ENCODE measurements around the gene ABL1.

ABL1 gene

DNA sequence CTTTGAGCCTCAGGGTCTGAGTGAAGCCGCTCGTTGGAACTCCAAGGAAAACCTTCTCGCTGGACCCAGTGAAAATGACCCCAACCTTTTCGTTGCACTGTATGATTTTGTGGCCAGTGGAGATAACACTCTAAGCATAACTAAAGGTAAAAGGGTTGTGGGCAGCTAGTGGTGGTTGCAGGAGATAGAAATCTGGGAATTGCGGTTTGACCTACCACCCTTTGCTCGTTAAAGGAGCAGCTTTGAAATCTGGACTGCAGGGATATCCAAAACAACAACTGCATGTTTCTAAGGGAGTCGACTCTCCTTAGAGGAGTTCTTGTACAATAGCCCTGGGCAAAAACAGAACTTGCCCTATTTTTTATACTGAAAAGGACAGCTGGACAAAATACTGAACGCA is 19.0 kb downstream of the ABL1 start:
- DNase-seq, result no peak

DNA sequence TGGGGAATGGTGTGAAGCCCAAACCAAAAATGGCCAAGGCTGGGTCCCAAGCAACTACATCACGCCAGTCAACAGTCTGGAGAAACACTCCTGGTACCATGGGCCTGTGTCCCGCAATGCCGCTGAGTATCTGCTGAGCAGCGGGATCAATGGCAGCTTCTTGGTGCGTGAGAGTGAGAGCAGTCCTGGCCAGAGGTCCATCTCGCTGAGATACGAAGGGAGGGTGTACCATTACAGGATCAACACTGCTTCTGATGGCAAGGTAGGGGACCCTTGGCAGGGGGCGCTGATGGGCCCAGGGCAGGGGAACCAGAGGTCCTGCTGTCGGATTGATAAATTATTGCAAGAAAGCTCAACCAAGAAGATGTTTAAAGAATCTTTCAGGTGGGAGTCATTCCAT is 19.8 kb downstream of the ABL1 start:
- no peak for DNase-seq

DNA sequence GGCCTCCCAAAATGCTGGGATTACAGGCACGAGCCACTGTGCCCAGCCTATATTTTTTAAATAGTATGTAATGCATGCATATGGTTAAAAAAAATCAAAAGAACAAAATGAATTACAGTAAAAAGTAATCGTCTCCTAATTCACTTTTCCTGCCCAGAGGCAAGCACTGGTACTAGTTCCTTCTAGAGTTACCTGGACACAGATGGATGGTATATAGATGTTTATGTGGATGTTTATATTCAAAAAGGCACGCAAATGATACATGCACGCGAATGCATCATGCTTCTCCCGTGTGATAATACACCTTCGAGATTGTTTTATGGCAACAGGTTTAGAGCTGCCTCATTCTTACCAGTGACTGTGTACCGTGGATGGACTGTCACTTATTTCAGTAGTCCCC is 21.4 kb downstream of the ABL1 start:
- no peak for DNase-seq

DNA sequence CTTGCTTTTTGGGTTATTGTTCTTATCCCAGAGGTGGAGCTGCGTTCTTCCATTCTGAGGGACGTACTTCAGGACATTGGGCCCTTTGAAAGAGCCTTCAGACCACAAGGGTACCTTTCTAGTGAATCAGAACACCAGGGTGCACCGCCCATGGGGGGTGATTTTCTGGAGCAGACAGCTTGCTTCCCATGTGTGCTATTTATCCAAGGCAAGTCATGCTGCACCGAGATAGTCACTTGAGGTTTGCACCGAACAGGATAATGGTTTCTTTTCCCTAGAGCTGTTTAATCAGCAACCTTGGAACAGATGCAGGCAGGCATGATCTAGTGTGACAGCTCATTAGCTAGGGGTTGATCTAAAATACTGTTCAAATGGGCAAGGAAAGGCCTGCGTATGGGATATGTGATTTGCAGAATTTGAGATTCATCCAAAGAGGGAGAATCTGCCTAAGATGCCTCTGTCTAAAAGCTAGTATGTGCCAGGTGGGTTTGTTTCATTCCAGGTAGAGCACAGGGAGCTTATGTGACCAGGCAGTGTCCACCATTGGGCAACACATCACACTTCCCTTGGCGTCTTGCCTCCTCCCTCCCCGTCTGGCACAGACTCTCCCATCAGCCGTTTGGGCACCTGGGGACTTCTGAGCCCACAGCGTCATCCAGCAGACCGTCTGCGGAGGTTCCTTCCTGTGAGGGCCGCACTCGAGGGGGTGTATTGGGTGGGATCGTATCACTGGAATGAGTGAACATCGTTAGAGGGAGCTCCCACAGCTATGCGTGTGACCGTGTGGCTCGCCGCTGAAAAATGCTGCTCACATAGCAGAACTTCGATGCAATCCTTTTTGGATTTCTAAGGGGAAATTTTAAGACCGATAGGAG is 23.0 kb downstream of the ABL1 start:
- no peak for DNase-seq

DNA sequence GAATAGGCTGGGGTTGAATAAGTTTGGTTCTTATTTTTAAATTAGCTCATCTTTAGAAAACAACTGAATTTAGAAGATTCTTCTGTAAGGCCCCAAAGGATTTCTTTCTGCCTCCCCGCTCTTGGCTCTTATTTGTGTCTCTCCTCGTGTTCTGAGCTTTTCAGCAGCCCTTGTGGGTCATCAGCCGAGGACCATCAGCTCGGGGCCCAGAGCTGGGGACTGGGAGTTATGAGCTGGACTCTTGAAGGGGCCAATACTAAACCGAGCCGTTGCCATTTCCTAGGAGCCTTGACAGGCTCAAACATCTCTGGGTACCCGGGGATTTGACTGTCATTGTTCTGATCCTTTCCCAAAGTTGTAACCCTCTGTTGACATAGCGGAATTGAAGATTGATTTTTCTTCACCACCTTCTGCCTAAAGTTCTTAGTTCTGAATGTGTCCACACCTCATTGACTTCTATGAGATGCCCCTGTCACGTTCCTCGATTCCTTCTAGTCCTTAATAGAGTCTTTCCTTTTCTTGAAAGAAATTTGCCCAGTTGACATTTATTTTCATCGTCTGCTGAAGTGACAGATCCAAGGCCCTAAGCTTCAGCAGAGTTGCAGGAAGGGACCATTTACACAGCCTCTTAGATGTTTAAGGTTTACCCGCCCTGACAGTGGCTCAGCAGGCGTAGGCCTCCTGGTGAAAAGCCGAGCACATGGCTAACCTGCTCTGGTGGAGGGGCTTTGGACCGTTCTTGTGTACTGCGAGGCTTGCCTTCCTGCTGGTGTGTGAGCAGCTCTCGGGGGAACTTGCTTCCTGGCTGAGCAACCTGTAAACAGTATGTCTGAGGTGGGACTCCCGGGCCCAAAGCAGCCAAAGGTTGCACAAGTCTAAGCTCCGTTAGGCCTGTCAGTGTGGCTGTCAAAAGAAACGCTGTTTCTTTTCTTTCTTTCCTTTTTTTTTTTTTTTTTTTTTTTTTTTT is 24.0 kb downstream of the ABL1 start:
- DNase-seq, result no peak

DNA sequence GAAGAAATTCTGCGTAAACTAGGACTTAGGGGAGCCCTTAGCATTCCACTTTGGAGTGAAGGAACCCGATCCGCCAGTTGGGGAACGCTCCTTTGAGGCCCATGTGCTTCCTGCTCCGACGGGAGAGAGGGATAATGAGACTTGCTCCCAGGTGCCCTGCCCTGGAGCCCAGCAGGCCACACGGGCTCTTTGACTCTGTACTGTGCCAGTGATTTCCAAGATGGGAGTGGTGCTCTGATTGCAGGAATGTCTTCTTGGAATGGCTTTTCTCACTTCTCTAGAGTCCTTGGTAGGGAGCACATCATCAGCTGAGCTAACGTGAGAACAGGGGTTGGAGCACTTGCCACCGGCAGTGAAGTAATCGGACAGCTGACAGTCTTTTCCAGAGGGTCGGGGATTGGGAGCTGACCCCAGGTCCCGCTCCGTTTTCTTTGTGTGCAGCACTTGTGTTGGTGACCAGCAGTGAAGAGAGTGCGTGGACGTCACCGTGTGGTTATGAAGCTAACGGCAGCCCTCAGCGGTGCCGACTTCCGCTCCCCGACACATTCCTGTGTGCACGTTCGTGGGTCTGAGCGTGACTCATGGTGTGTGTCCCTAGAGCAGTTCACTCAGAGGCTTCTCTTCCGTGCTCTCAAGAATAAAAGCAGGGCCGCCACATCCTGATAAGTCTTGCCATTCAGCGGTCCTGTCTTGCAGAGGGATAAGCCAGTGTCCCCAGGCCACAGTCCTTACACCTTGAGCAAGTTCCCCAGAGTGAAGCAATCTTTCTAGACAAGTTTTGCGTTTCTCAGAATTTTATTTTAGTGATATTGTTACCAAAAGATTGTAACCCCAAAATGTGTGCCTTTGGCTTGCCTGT is 25.6 kb downstream of the ABL1 start:
- no peak for DNase-seq

DNA sequence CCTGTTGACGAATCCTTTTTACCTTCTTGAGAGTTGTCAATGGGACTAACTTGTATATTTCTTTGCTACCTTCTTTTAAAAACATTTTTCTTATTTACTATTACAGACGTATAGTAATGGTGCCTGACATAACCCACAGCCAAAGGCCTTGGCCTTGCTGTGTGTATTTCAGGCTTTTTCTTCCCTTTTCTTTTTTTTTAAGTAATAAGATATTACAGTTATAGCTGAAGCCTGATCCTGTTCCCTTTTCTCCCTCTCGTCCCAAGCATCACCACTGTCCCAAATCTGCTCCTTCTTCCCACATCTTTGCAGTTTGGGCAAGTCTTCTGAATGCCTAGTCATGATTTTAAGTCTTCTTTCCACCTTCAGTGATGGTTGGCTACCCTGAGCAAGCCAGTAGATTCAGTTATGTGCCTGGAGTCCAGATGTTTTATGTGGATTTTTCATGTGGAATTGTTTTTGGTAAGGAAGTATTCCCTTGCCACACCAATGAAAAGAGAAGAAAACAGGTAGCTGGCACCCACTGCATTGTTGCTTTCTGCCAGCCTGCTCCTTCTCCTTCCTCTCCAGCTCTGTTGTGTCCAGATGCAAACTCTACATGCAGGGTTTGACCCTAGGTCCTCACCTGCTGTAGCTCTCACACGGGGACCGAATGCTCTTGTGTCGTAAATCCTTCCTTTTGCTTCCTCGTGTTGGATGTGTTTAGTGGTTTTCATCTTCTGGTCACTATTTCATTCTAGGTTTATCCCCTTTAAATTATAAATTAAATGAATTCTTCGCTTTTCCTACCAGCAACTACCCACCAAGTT is 26.5 kb downstream of the ABL1 start:
- no peak for DNase-seq

DNA sequence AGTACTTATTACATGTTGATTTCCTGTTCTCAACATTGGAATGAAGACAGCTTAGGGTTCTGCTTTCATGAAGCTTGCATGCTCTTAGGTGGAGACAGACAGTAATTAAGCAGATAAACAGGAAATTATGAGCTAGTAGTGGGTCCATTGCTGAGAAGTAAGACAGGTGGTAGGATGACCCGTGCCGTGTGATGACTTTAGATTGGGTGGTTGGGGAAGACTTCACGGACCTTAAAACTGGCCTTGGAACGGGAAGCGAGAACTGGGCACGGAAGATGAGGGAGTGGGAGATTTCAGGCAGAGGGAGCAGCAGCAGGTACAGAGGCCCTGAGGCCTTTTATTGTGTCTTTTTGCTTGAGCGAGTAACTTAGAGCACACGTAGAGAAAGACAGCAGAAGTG is 27.2 kb downstream of the ABL1 start:
- no peak for DNase-seq

DNA sequence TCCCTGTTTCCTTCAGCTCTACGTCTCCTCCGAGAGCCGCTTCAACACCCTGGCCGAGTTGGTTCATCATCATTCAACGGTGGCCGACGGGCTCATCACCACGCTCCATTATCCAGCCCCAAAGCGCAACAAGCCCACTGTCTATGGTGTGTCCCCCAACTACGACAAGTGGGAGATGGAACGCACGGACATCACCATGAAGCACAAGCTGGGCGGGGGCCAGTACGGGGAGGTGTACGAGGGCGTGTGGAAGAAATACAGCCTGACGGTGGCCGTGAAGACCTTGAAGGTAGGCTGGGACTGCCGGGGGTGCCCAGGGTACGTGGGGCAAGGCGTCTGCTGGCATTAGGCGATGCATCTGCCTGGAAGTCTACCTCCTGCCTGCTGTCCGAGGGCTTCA is 27.7 kb downstream of the ABL1 start:
- DNase-seq, result no peak

DNA sequence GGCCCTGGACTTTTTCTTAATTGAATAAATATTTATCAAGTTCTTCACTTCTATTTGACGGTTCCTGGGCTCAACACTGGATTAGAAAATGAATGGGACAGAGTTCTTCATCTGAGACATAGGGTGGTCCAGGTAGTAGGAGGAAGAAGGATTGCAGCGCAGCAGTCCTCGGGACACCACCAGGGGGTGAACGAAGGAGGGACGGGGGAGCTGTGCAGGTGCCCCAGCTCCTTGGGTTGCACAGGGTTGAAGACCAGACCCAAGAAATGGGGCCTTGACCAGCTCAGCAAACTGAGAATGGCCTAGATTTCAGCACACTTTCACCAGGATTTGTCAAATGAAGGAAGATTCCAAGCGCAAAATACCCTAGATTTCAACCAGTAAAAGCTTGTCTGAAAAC is 29.5 kb downstream of the ABL1 start:
- no peak for DNase-seq

DNA sequence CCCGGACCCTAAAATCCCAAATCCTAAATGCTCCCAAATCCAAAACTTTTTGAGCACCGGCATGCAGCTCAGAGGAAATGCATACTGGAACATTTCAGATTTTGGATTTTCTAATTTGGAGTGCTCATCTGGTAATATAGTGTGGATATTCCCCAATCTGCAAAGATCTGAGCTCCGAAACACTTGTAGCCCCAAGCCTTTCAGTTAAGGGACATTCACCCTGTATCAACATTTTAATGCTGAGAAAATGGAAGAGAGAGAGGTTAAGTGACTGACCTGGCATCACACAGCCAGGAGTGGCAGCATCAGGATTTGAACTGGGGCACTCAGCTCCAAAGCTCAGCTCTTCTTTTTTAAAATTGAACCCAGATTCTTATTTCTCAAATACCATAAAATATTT is 30.9 kb downstream of the ABL1 start:
- DNase-seq, result no peak

DNA sequence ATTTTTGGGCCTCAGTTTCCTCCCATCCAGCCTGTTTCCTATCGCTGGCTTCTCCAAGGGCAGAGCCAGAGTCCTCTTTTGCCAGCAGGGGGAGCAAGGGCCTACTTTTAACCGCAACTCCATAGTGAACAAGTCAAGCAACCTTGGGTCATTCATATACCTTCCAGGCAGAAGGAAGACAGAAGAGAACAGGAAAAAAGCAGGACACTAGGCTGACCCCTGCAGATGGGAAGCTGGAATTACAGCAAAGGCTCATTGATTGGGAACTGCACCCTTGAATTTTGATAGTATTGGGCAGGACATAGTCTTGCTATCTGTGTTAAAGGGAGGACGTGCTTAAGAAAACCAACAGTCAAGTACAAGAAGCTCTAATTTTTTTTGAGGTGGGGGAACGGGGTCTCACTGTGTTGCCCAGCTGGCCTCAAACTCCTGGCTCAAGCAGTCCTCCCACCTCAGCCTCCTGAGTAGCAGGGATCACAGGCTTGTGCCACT is 31.5 kb downstream of the ABL1 start:
- peak; percentile 78 for DNase-seq

DNA sequence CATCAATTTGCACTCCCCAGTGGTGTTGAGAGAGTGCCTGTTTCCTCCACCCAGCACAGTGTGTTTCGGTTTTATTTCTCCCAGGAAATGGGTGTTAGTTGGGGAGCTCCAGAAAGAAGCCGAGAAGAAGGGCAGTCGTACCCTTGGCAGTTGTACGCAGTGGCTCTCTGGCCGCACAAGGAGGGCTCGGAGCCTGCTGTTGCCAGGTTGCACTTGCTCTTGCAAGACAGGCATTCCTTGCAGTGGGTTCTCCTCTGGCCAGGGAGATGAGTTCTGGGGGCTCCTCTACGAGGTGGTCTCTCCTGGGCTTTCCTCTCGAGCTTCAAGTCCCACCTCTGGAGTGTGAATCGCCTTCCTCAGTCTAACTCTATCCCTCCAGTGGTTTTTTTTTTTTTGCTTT is 32.5 kb downstream of the ABL1 start:
- no peak for DNase-seq

DNA sequence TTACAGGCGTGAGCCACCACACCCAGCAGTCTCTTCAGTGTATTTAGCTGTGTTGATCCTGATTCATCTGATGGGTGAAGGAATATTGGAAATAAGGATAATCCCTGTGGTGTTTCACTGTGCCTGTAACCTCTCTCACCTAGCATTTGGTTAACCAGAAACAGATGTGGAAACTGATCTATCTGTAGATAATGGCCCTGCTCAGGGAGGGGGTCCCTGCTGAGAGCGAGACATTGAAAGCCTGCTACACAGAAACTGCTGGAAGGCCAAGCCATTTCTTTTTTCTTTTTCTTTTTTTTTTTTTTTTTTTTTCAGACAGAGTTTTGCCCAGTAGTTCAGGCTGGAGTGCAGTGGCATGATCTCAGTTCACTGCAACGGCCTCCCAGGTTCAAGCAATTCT is 33.2 kb downstream of the ABL1 start:
- no peak for DNase-seq

DNA sequence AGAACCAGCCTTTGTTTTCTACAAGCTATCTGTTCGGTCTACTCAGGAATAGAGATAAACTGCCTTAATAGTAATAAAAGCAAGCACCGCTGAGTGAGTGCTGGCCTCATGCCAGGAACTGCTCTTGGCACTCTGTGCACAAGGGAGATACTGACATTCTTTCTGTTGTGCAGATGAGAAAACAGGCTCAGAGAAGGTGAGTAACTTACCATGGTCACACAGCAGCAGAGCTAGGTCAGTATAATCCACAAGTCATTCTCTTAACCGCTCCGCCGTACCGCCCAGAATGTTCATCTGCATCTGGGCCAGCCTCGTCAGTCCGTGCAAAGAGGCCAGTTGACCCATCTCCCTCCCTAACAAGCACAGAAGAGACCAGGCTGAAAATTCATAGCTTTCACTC is 34.2 kb downstream of the ABL1 start:
- DNase-seq, result no peak

DNA sequence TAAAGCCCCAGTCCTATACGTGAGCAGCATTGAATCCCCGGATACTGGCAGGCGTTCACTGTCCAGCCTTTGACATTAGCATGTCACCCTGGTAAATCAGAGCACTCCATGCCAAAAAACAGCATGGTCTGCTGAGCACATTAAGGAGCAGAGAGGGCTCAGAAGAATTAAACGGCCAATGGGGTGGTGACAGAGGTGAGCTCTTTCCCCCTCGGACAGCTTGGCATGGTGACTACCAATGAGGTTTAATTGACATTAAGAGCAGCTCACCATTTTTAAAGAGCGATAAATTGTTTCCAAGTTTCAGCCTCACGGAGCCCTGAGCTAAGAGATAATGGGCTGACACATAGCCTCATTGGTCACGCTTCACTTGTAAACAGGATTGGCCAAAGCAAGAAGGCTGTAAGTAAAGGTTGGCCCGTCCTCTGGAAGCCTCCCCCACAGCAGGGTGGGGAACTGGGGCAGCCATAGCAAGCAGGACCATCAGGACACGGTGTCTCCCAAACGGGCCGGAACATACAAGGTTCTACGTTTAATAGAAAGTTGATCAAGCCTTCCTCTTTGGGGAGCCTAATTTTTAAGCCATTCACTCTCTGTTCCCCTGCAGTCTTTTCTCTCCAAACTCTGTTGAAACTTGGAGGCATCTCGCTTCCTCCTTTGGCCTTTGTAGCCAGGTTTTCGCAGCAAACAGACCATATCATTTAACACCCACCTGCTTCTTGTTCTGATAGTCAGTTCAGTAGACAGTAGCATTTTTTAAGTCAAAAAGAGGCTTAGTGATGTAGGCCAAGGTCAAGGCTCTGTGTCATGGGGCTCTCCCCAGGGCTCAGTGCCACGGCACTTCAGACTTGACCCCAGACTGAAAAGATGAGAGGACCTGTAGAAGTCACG is 35.7 kb downstream of the ABL1 start:
- no peak for DNase-seq

DNA sequence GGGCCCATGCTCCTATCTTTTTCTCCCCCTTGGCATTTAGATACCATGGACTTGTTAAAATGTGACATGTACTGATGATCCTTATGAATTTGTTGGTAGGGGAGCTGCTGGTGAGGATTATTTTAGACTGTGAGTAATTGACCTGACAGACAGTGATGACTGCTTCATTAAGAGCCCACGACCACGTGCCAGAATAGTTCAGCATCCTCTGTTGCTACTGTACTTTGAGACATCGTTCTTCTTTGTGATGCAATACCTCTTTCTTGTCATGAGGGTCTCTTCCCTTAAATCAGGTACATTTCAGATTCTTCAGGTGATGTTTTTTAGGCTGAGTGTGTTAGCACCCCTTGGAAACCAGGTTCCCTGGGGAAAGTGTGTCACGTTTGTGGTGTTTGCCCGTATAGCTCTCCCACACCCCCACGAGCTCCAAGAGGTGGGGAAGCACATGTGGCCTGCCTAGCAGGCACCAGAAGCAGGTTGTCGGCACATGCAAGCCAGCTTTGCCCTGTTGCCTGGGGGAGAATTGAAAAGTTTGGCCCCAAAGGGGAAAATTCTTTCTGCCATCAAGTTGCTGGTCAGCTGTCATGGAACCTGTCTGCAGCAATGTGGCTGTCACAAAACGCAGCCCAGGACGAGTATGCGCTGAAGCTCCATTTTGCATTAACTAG is 36.5 kb downstream of the ABL1 start:
- DNase-seq, result no peak

DNA sequence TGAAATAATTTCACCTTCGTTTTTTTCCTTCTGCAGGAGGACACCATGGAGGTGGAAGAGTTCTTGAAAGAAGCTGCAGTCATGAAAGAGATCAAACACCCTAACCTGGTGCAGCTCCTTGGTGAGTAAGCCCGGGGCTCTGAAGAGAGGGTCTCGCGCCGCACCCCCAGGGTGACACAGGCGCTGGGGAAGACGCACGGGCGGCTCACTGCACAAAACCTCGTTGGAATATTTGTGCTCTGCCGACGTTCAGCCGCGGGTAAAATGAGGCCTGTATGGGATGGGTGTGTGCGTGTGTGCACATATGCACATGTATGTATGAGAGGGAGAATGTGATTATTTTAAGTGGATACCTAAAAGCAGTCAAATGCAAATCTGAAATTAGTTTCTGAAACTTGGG is 37.0 kb downstream of the ABL1 start:
- DNase-seq, result no peak

DNA sequence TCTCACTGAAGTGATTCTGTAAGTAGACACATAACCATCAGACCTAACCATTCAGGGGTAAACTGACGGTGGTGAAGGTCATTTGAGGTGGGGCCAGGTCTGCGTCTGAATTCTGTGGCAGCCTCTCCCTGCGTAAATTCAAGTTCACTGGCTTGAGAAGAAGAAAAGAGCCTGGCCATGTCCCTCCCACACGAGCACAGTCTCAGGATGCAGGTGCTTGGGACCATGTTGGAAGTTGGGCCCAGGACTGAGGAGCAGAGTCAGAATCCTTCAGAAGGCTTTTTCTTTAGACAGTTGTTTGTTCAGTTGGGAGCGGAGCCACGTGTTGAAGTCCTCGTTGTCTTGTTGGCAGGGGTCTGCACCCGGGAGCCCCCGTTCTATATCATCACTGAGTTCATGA is 37.5 kb downstream of the ABL1 start:
- DNase-seq, result no peak

DNA sequence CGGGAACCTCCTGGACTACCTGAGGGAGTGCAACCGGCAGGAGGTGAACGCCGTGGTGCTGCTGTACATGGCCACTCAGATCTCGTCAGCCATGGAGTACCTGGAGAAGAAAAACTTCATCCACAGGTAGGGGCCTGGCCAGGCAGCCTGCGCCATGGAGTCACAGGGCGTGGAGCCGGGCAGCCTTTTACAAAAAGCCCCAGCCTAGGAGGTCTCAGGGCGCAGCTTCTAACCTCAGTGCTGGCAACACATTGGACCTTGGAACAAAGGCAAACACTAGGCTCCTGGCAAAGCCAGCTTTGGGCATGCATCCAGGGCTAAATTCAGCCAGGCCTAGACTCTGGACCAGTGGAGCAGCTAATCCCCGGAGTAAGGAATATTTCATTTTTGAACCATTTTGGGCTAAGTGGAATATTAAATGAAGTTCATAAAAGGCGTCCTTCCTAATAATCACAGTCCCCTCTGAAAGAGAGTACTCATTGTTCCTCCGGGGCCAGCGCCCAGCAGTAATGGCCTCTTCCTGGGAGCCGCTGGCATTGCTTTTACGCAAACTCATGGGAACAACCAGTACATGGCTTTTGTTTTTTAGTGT is 38.0 kb downstream of the ABL1 start:
- DNase-seq, result no peak

Data from activated CD8-positive, alpha-beta memory T cell treated with anti-CD3 and anti-CD28 coated beads for 24 hours (primary cell).